HG03442 (cell line): ENCODE measurements around the gene RHBDF1.

ENCODE experiments used
- ATAC-seq: cut with Tn5 transposase; IDR thresholded peaks from one replicate; pipeline ENCODE4 v1.9.1; 2021; ENCODE audit warnings: mild to moderate bottlenecking, moderate library complexity; ENCODE audit not compliant: unreplicated experiment

Gene RHBDF1

DNA sequence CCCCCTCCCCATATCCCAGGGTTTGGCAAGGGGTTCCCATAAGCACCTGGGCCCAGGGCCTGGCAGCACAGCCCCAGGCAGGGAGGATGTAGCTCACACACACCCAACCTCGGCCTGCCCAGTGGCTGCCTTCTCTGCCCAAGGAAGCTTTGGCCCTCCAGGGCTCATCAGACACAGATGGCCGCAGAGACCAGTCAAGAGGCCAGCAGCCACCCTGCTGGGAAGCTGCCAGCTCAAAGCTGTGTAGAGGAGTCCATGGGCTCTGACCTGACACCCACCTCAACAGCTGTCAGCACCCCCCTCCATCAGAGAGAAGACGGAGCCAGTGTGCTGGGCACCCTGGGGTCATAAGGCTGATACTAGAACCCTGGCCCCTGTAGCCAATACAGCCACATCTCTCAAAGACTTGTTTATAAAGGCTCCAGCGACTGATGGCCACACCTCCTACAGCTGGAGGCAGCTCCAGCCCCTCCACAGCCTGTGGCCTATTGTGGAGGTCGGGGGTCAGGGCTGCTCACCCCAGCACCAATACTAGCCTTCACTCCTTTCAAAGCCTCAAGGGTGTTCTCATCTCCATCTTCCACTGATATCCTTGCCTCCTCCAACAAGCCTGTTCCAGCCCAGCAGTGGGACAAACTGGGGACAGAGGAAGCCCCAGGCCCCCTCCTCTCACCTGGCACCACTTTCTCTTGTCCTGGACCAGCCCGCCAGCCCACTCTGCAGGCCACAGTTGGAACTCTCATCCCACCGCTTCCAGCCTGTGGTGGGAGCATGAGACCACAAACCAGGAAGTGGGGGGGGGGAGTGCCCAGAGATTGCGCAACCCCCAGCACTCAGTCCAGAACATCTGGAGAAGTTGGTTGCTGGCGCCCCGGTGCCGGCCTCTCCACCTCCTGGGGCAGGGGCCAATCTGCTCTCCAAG is 3.4 kb upstream of the RHBDF1 start:
- ATAC-seq, result no peak

- no peak for ATAC-seq
These were observed 2.4 kb upstream of the RHBDF1 start for GRCh38 chr16:74747-75334.

DNA sequence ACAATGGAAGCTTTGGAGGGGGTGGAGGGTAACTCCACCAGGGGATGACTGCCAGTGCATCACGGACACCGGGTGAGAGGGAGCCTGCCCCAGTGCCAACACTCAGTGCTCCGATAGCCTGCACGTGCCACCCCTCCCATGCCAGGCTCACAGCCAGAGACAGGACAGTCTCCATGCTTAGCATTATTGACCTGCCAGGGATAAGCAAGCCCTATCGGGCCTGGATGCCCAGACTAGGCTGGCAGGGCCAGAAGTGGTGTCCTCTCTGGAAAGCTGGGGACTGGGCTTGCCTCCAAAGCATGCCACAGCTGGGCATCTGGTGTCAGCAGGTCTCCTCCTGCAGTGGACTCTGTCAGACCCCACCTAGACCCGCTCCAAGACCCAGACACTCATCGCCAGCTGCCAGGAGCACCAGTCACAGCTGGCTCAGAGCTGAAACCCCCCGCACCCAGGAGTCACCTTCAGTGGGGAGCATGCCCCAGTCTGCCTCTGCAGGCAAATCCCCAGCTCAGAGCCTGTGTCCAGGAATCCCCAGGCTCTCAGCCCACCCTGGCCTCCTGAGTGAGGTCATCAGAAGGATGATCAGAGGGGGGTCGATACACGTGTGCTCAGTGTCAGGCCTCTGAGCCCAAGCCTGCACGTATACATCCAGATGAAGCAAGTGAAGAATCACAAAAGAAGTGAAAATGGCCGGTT is 1.8 kb upstream of the RHBDF1 start:
- no peak for ATAC-seq

DNA sequence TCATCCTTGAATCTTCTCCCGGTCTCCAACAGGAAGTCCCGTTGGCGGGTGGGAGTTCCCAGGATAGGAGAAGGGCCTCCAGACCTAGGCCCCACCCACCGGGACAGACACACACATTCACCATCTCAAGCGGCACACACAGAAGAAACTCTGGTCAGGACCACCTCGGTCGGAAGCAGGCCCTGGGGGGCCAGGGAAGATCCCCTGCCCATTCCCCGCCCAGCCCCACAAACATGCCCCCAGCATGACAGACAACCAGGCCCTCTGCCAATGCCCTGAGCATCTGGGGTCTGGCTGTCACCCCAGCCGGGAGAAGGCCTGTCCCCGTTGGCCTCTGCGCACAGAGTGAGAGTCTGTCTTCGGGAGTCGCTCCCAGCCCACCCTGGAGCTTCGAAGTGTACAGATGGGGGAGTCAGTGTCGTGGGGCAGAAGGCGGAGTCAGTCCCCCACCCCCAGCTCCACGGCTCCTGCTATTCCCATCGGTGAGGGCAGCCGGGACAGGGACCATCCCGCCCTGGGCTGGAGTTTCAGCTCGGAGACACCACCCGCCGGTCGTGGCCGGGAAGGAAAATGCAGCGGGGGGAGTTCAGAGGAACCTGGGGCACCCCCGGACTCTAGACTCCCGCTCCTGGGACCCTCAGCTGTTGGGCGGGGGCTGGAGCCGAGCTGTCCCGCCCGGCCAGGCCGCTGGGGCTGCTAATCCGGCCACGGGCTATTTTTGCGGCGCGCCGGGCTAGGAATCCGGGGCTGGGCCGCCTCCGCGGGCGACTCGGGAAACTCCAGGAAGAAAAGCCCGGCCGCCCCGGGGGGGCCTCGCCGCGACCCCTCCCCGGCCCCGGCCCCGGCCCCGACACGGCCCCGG is 660 bp downstream of the RHBDF1 start:
- ATAC-seq, result no peak

GRCh38 chr16:71210-71539 is 1.3 kb downstream of the RHBDF1 start:
- ATAC-seq, result no peak

DNA sequence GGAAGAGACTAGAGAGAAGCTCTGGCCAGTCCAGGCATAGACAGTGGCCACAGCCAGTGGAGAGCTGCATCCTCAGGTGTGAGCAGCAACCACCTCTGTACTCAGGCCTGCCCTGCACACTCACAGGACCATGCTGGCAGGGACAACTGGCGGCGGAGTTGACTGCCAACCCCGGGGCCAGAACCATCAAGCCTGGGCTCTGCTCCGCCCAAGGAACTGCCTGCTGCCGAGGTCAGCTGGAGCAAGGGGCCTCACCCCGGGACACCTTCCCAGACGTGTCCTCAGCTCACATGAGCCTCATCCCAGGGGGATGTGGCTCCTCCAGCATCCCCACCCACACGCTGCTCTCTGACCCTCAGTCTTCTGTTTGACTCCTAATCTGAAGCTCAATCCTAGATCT is 3.2 kb downstream of the RHBDF1 start:
- no peak for ATAC-seq

DNA sequence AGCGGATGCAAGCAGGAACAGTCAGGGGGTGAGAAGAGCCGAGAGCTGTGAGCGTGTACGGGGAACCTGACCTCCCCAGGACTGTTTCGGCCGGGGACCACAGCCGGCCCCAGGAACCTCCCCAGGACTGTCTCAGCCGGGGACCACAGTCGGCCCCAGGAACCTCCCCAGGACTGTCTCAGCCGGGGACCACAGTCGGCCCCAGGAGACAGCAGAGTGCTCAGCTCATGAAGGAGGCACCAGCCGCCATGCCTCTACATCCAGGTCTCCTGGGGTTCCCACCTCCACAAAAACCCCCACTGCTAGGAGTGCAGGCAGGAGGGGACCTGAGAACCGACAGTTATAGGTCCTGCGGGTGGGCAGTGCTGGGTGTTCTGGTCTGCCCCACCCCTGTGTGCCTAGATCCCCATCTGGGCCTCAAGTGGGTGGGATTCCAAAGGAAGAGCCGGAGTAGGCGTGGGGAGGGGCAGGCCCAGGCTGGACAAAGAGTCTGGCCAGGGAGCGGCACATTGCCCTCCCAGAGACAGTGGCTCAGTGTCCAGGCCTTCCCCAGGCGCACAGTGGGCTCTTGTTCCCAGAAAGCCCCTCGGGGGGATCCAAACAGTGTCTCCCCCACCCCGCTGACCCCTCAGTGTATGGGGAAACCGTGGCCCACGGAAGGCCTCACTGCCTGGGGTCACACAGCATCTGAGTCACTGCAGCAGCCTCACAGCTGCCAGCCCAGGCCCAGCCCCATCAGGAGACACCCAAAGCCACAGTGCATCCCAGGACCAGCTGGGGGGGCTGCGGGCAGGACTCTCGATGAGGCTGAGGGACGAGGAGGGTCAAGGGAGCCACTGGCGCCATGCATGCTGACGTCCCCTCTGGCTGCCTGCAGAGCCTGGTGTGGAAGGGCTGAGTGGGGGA is 4.3 kb downstream of the RHBDF1 start:
- ATAC-seq, result no peak

- ATAC-seq, result no peak
These were observed 5.1 kb downstream of the RHBDF1 start for GRCh38 chr16:67183-67791.

DNA sequence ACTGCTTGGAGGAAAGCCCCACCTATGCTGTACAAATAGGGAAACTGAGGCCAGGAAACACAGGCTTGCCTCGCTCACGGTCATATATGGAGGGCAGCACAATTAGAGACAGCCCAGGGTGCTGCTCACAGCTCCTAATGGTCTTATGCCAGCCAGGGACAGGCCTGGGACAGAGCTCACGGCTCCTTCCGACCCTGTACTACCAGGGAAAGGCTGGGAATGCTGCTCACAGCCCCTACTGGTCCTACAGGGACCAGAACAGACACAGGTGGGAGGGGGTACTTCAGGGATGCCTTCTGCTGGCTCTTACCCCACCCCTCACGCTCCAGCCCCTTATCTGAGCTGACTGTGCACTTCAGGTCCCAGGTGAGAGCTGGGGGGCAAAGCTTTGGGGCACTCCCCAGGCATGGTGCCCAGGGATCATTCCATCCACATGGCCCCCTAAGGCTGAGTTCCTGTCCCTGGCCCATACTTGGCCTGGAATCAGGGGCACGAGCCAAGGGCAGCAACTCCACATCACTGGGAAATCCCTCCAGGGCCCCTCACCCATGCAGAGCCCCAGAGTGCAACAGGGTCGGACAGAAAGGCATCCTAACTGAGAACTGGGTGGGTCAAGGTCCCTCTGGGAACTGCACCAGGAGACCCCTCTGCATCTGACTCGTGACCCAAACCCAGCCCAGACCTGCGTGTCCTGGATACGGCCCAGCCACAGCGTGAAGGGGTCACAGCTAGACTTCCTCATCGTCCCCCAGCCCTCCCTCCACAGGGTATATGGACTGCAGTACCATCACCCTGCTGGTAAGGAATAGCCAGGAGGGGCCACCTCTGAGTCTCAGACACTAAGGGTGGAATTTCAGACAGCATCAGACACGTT is 5.9 kb downstream of the RHBDF1 start:
- ATAC-seq, result no peak

DNA sequence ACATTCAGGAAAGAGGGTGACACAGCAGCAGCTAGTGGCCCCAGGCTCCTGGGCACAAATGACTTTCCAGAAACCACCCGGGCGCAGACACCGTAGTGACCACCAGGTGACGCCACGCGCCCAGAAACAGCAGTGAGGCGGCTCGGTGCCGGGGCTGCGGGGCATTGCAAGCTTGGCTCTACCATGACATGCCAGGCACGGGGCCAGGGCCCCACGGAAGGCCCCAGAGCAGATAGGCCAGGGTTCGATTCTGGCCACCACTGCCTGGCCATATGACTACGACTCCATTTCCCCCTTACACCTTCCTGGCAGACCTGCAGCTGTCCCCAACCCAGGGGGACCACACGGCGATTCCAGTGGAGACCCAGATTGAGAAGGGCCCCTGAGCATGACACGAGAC is 6.7 kb downstream of the RHBDF1 start:
- no peak for ATAC-seq

DNA sequence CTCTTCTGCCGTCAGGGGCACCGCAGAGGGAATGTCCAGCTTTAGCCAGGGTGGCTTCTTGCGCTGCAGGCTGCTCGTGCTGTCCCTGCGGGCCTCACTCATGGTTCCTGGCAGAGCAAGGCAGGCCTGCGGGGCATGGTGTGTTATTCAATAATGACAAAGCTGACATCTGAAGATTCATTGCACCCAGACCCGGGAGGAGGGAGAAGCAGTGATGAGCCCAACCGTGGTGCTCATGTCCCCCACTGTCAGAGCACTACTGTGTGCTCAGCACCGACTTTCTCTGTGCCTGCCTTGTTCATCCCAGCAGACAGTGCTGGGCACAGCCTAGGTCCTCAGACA is 7.5 kb downstream of the RHBDF1 start:
- ATAC-seq, result no peak

GRCh38 chr16:63998-64913 is 8.2 kb downstream of the RHBDF1 start:
- ATAC-seq, result no peak

DNA sequence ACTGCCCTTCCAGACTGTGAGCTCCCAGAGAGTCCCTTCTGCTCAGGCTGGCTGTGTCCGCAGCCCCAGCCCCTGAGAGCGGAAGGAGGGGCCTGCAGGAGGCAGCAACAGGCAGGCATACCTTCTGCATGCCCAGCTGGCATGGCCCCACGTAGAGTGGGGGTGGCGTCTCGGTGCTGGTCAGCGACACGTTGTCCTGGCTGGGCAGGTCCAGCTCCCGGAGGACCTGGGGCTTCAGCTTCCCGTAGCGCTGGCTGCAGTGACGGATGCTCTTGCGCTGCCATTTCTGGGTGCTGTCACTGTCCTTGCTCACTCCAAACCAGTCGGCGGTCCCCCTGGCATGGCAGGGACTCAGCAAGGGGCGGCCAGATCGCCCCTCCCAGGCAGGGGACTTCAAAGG is 9.0 kb downstream of the RHBDF1 start:
- ATAC-seq, result no peak

GRCh38 chr16:62968-63391 is 9.5 kb downstream of the RHBDF1 start:
- ATAC-seq, result no peak

GRCh38 chr16:62283-62967 is 10.0 kb downstream of the RHBDF1 start:
- no peak for ATAC-seq

DNA sequence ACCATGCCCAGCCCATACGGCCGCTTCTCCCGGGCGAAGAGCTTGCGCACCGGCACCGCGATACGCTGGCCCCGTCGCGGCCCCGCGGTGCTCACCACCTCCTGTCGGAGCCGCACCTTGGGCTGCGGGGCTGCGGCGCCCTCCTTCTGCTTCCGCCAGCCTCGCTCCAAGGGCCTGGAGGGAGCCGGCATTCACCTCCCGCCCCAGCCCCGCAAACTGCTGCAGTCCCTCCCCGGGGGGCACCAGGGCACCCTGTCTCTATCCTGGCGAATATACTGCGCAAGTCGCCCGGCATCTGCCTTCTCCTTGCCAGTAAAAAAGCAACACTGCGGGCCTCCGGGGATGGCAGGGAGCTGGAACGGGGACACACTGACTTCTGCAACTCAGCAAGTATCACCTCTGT is 10.6 kb downstream of the RHBDF1 start:
- ATAC-seq, result no peak
